Measurements from ENCODE around the gene HEPACAM2.

Gene HEPACAM2

GRCh38 chr7:93242106-93242505 is 15.8 kb upstream of the HEPACAM2 start:
- DNase-seq (ENCODE audit: low read depth) = no peak
- no peak for TF ChIP-seq CTCF (IDR thresholded peaks at IDR 0.05; ENCODE audit: control insufficient read depth, insufficient read depth, low read depth, low read length, missing control alignments)
- H3K4me3 ChIP-seq (ENCODE audit: control insufficient read depth, low read depth, low read length) = no peak overlapping the region

GRCh38 chr7:93239824-93240223 is 13.6 kb upstream of the HEPACAM2 start:
- H3K4me3 ChIP-seq (ENCODE audit: control insufficient read depth, low read depth, low read length) = no peak overlapping the region
- DNase-seq (ENCODE audit: low read depth) = no peak
- TF ChIP-seq CTCF (IDR thresholded peaks at IDR 0.05; ENCODE audit: control insufficient read depth, insufficient read depth, low read depth, low read length, missing control alignments) = no peak

- TF ChIP-seq CTCF (IDR thresholded peaks at IDR 0.05; ENCODE audit: control insufficient read depth, insufficient read depth, low read depth, low read length, missing control alignments) = no peak
- no peak overlapping the region for H3K4me3 ChIP-seq (ENCODE audit: control insufficient read depth, low read depth, low read length)
- DNase-seq (ENCODE audit: low read depth) = no peak
These were observed 12.5 kb upstream of the HEPACAM2 start for GRCh38 chr7:93238748-93239147.

- no peak overlapping the region for H3K4me3 ChIP-seq (ENCODE audit: control insufficient read depth, low read depth, low read length)
- no peak for DNase-seq (ENCODE audit: low read depth)
- no peak for TF ChIP-seq CTCF (IDR thresholded peaks at IDR 0.05; ENCODE audit: control insufficient read depth, insufficient read depth, low read depth, low read length, missing control alignments)
These were observed 11.9 kb upstream of the HEPACAM2 start for GRCh38 chr7:93238131-93238530.

- H3K4me3 ChIP-seq (ENCODE audit: control insufficient read depth, low read depth, low read length) = no peak overlapping the region
- DNase-seq (ENCODE audit: low read depth) = no peak
- TF ChIP-seq CTCF (IDR thresholded peaks at IDR 0.05; ENCODE audit: control insufficient read depth, insufficient read depth, low read depth, low read length, missing control alignments) = no peak
These were observed 9.3 kb upstream of the HEPACAM2 start for GRCh38 chr7:93235541-93235940.

- peak overlapping the region; percentile 87 for H3K4me3 ChIP-seq (ENCODE audit: control insufficient read depth, low read depth, low read length)
- no peak for TF ChIP-seq CTCF (IDR thresholded peaks at IDR 0.05; ENCODE audit: control insufficient read depth, insufficient read depth, low read depth, low read length, missing control alignments)
- no peak for DNase-seq (ENCODE audit: low read depth)
These were observed 6.4 kb upstream of the HEPACAM2 start for GRCh38 chr7:93232673-93233018.
